HG02623 (cell line): ENCODE data around the gene PPL.
"Not testable (repeated sequence)": the region's sequence is repeated elsewhere in the genome, so short reads cannot be mapped to it uniquely, and the experiment has no call there.

Source experiments
- ATAC-seq: cut with Tn5 transposase; IDR thresholded peaks from one replicate; pipeline ENCODE4 v1.9.1; 2021; ENCODE audit warnings: moderate library complexity; ENCODE audit not compliant: unreplicated experiment

Gene PPL

DNA sequence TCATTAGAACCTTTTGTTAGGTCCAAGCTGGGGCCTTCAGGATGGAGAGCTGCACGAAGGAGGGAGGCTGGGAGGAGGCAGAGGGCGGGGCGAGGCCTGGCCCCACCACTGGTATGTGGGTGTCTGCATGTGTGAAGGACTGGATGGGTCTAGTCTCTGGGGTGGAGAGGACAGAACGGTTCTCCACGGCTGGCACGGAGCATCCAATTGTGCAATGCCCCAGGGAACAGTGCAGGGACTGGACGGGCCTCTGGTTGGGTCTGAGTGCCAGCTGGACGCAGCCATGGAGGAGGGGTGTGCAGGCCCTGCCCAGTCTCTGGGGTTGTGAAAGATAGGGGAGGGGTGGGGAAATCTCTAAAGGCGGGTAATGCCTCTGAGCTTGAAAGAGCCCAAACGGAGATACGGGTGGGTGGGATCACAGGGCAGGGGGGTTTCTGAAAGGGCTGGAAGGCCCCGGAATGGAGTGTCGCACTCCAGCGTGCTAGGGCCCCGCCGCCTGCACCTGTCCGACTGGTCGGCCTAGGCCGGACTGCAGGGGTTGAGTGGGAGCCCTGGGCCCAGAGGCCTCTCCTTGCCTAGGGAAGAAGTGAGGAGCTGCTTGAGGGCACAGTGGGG is 1.6 kb downstream of the PPL start:
- no peak for ATAC-seq

DNA sequence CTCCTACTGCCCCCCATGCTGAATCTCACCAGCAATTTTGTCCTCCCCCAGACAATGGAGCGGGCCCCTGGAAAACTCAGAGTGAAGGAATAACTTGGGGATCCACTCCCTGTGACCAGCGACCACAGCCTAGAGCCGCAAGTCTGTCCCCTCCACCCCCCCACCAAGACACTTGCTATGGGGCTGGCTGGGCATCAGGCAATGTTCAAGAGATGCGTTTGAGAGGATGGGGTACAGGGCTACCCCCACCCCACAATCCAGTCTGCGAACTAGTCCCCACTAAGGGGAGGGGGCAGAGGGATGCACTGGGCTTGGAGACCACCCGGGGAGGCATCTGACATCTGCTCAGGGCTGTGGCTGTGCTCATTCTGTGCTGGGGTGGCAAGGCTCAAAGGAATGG is 2.4 kb downstream of the PPL start:
- no peak for ATAC-seq

- ATAC-seq, result no peak
Measured at GRCh38 chr16:4933871-4934395, 3.0 kb downstream of the PPL start.

DNA sequence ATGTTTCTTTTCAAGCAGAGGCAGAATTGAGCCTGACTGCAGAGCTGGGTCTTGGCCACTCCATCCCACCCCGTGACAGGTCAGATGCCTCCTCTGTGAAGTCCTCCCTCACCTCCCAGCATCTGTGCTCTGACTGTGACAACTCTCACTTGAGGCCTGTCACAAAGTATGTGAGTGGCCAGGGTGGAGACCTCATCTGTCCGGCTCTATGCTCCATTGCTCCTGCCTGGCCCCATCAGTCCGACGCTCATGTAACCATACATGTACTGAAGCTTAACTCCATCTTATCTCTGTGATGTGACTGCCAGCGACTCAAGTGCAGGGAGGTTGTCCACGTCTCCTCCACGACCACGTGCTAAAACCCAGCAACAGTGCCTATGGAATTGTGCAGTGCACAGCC is 3.5 kb downstream of the PPL start:
- ATAC-seq, result no peak

- no peak for ATAC-seq
Measured at GRCh38 chr16:4931381-4931780, 5.6 kb downstream of the PPL start.

GRCh38 chr16:4929619-4930018 is 7.3 kb downstream of the PPL start:
- not testable (repeated sequence) for ATAC-seq

DNA sequence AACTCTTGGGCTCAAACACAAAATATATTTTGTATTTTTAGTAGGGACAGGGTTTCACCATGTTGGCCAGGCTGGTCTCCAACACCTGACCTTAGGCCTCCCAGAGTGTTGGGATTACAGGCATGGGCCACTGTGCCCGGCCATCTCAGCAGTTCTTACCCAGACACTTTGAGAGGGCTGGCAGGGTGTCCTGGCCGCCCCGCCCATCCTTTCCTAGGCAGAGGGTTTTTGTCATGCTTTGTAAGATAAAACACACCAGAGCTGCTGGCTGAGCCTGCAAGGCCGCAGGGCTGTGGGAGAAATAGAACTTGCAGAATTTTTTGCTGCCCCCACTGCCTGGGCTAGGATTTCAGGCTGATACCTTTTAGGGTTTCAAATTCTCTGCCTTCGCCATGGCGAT is 8.7 kb downstream of the PPL start:
- ATAC-seq, result no peak

- ATAC-seq, result no peak
Measured at GRCh38 chr16:4927661-4928060, 9.3 kb downstream of the PPL start.

DNA sequence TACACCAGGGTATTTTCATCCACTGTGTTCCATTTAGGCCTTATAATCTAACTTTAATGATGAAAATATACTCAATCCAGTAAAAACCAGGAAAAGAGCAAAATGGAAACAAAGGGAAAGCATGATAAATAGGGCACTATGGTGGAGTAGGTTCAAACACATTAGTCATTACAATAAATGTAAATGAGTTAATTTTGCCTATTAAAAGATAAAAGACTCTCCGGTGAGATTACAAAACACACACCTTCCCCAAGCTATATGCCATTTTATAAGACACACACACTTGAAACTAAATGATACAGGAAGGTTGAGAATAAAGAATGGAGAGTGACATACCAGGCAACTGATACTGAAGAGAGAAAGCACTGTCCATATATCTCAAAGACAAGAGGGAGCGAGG is 10.0 kb downstream of the PPL start:
- ATAC-seq, result no peak

GRCh38 chr16:4925791-4926190 is 11.2 kb downstream of the PPL start:
- no peak for ATAC-seq

DNA sequence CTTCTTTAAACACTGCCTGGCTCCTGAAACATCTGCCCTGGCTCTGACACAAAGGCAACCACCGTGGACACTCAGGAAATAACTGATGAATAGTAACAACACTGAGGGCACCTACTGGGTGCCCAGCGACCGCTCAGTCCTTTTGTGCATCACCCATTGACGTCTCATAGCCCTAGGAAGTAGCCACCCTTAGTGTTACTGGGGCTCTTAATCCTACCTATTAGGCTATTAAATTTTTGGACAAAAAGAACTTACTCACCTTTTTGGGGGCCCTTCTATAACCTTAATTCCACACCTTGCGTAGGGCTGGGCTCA is 11.7 kb downstream of the PPL start:
- no peak for ATAC-seq

DNA sequence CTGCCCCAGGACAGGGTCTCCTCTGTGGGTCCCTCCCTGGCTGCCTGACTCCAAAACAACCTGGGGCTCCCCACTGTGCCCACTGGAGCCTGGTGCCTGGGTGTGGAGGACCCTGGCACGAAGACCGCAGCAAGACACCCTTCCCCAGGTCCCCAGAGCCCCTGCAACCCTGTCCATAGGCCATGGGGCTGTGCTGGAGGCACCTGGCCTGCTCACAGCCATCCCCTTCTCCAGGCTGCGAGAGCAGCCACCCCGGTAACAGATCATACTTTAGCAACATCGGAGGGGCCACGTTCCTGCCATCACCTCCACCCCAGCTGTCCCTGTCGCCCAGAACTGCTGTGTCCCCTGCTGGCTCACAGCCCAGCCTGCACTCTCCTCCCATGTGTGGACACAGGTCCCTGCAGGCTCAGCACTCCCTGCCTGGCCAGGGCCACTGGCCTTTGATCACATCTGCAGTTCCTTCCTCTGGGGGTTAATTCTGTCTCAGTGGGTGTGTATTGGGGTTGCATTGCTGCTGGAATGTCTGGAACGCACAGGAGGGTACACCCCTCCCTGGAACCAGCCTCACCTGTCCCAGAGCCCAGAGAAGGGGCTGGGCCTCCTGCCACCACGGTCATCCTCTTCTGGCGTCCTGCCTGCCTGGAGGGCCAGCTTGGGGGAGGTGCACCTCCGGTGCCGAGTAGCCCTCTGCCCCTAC is 12.2 kb downstream of the PPL start:
- ATAC-seq, result no peak

- ATAC-seq, result no peak
Measured at GRCh38 chr16:4923853-4924252, 13.1 kb downstream of the PPL start.

DNA sequence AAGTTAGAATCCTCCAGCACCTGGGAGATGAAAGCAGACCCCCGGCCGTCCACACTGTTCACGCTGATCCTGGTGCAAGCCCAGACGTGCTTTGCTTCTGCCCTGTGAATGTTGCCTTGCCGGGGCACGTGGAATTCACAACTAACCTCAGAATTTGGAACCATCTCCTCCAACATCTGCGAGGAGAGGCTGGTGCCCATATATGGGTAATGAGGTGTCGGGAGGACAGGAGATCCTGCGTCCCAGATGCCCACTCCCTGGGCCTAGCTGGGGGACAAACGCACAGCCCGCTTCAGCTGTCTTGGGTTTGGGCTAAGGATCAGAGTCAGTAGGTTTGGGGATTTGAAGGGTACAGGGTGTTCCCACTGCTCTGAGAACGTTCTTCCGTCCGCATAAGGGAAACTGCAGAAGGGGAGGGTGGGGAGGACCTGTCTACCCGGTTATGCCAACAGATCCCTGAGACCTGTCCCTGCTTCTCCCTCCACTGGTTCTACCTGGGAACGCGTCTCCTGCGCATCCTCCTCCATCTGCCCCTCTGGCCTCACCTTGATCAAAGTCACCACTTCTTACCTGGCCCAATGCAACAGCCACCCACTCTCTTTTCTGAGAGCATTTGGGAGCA is 14.1 kb downstream of the PPL start:
- no peak for ATAC-seq

DNA sequence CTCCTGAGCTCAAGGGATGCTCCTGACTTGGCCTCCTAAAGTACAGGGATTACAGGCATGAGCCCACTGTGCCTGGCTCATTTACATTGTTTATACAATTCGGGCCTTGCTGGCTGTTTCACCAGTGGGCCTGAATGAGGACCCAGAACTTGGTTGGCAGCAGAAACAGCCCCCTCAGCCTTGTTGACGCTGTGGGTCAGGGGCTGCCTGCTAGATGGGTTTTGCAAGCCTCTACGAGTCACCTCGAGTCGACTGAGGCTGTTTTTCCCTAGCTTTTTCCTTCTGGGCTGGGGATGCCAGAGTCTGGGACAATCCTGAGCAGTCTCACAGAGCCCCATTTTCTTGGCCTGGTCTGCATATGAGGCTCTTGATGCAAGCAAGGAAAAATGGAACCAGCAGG is 16.1 kb downstream of the PPL start:
- ATAC-seq, result no peak

DNA sequence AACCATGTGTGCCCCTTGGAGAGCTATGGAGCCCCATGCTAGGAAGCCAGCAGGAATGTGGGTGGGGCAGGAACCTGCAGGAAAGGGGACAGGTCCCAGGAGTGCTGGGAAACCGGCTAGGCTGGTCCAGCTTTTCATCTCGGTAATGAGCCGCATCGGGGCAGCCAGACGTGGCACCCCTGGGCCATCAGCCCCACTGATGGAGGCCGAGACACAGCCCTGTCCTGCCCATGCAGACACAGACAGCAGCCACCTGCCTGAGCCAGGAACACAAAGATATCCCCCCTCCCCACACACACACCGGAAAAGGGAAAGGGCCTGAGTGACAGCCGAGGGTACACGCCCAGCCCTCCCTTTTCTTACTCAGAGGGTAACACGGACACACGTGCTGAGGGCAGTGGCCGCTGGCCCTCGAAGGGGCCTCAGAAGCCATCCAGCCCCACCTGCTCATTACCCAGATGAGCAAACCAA is 18.1 kb downstream of the PPL start:
- no peak for ATAC-seq

DNA sequence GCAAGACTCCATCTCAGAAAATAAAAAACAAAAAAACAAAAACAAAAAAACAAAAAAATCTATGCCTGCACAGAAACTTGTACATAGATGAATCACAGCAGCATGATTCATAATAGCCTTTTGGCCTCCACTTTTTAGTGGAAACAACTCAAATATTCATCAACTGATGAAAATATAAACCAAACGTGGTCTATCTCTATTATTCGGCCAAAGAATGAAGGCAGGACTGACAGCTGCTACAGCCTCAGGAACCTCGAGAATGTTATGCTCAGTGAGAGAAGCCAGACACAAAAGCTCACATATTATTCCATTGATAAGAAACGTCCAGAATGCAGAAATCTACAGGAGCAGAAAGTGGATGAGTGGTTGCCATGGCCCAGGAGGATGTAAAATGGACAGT is 19.8 kb downstream of the PPL start:
- ATAC-seq, result no peak

GRCh38 chr16:4915226-4915761 is 21.7 kb downstream of the PPL start:
- ATAC-seq, result no peak

- no peak for ATAC-seq
Measured at GRCh38 chr16:4914528-4915225, 22.3 kb downstream of the PPL start.

DNA sequence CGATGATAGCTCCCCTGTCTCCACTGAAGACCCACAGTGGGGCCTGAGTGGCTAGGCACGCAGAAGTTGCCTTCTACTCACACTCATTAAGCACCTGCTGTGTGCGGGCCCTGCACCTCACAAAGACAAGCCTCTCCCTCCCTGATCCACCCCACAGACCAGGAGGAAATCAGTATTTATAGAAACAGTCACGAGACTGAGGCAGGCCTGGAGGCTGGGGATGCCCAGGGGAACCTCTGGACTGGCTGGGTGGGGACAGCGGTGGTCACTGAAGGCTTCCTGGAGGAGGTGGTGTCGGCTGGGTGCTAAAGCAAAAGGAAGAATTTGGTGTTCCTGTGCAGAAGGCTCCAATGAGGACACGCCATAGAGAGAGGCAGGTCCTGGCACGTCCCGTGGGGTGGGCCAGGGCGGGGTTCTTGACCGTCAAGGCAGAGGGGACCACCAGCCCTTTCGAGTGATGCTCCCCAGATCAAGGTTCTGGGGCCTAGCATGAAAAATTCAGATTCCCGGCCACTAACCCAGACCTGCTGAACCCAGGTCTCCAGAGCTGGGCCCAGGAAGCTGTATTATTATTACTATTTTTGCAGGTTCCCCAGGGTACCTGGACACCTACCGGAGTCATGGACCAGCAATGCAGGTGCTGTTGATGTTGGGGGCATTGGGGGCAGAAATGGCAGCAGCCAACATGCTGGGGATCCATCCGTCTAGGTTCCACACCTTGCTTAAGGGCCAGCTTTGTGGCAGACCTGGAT is 23.0 kb downstream of the PPL start:
- no peak for ATAC-seq
